ENCODE measurements around the gene ODF4. TPM values are rescaled to one million over a fixed set of nuclear protein-coding genes. Genes with fewer than 3 reads are reported as not detected.

The ODF4 gene
- total and polyA plus RNA-seq, 10 of the 15 experiments (the other 5 are each of a cell fraction or from before 2014, with no cell fraction given), result not detected

DNA sequence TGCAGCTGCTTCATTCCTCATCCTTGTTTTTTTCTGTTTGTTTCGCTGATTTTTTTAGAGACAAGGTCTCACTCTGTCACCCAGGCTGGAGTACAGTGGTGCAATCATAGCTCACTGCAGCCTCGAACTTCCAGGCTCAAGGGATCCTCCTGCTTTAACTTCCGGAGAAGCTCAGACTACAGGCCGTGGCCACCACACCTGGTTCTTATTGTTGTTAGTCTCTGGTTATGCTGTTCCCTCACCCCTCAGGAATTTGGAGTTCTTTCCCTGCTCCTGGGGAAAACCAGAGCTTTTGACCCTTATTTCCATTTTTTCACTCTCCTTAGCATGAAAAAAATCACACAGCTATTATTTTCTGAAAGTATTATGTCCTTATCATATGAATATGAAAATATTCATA is 1.8 kb downstream of the ODF4 start (continued):
- TF ChIP-seq, protein P1, sequence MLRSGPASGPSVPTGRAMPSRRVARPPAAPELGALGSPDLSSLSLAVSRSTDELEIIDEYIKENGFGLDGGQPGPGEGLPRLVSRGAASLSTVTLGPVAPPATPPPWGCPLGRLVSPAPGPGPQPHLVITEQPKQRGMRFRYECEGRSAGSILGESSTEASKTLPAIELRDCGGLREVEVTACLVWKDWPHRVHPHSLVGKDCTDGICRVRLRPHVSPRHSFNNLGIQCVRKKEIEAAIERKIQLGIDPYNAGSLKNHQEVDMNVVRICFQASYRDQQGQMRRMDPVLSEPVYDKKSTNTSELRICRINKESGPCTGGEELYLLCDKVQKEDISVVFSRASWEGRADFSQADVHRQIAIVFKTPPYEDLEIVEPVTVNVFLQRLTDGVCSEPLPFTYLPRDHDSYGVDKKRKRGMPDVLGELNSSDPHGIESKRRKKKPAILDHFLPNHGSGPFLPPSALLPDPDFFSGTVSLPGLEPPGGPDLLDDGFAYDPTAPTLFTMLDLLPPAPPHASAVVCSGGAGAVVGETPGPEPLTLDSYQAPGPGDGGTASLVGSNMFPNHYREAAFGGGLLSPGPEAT (IDR thresholded peaks at IDR 0.05; ENCODE audit: low read depth), result no peak
- no peak for TF ChIP-seq GATAD2B (conservative IDR thresholded peaks at IDR 0.05; ENCODE audit: low read depth)

DNA sequence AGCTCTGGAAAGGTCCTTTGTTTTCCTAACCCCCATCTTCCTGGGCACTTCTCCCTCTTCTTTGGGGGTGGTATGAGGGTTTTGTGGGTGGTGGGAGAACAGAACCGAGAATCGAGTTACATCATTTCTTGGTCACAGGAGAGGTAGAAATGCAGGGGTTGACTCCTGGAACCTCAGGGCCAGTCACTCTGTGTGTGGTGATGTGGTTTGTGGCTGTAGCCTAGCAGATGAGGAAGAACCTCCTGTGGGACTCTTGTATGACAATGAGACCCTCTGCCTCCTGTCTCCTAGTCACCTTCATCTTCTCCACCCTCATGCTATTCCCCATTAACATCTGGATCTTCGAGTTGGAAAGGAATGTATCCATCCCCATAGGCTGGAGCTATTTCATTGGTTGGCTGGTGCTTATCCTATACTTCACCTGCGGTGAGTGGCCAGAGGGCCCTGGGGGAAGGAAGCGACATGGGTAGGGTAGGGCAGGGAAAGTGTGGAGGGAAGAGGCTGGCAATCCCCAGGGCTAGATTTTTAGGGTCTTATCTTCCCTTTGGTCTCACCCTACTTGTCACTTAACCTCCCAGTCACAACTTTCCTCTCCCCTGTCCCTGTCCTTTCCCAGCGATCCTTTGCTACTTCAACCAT is 5.5 kb downstream of the ODF4 start:
- POLR2A ChIA-PET, result no interaction called here
- 33% methylated on average over 6 of the region's 6 CpGs for WGBS (ENCODE audit: insufficient coverage, insufficient replicate concordance, low lambda C conversion rate, missing lambda C conversion rate)
- no peaks in the 10 kb centered on the region for H3K4me1 ChIP-seq (ENCODE audit: control insufficient read depth, insufficient read depth, low read length)
- H4K20me1 ChIP-seq (ENCODE audit: control insufficient read depth, insufficient read depth), result no peaks in the 10 kb centered on the region
- RAD21 ChIA-PET (ENCODE audit: unreplicated experiment), result no interaction called here
- BruUV-seq (replicated peaks), result no TSS peak
- no peak overlapping the region for H3K27ac ChIP-seq (ENCODE audit: control insufficient read depth, insufficient read depth)
- CTCF ChIA-PET, result interaction anchor here (1.0 kb wide), 1 partner anchor 11 kb away, joined by 3 read pairs; no protein-coding TSS in a partner anchor
- no peak for DNase-seq (ENCODE audit: low read depth, low spot score)
- no peak overlapping the region for H3K4me2 ChIP-seq (ENCODE audit: control insufficient read depth, insufficient read depth)
- SMC1A ChIA-PET (ENCODE audit: uncharacterized antibody, unreplicated experiment), result no interaction called here
- H3K4me3 ChIP-seq, result no peak overlapping the region
- H3K79me2 ChIP-seq (ENCODE audit: control insufficient read depth, insufficient read depth, low read length), result no peaks in the 10 kb centered on the region
- 0 out of 3 replicates have a peak, but pooled peaks have one; percentile 21 for ATAC-seq
- intact Hi-C loops (cut with micrococcal nuclease; ENCODE audit: unreplicated experiment) (no loop called here), in situ Hi-C loops (cut with MboI) (no loop called here)
- FAIRE-seq, result no peak
- H3K27me3 ChIP-seq (replicated peaks in 1 of 2; ENCODE audit: control insufficient read depth in 2 of 2, insufficient read depth in 2 of 2, low read length in 1 of 2), result no peaks in the 10 kb centered on the region
- H3K36me3 ChIP-seq (ENCODE audit: control insufficient read depth in 2 of 2, insufficient read depth in 2 of 2, low read length in 1 of 2), result no peaks in the 10 kb centered on the region
- H3K9ac ChIP-seq (ENCODE audit: control insufficient read depth, insufficient read depth, low read length), result no peak overlapping the region
- no peaks in the 10 kb centered on the region for H3K9me3 ChIP-seq (replicated peaks; ENCODE audit: control insufficient read depth, insufficient read depth, low read length)
- TF ChIP-seq RUNX3 (IDR thresholded peaks at IDR 0.05; ENCODE audit: low read length) (peak; percentile 47), MYB (IDR thresholded peaks at IDR 0.05; ENCODE audit: borderline replicate concordance, low read depth, low read length) (no peak), ESRRA (IDR thresholded peaks at IDR 0.05; ENCODE audit: low read length) (no peak)
- H2AFZ ChIP-seq (ENCODE audit: control insufficient read depth, low read depth, low read length), result no peak overlapping the region
